Astrocyte (in vitro differentiated cells and primary cell): ENCODE results near the gene ARID4B. TPM values are rescaled to one million over a fixed set of nuclear protein-coding genes. Genes with fewer than 3 reads are reported as not detected.
"Not testable (repeated sequence)": the region's sequence is repeated elsewhere in the genome, so short reads cannot be mapped to it uniquely, and the experiment has no call there.

Experiments
- DNase-seq: peaks from one replicate; pipeline ENCODE4 v3.0.0-alpha.2; 2010; ENCODE audit warnings: low read depth
- FAIRE-seq: peaks from 2 replicates; lab custom pipeline; 2011; peaks lifted over from hg19 to GRCh38; lab: Jason Lieb, UNC
- H2AFZ ChIP-seq: 2 replicates; pipeline ENCODE4 v1.6.0; 2012; ENCODE audit warnings: low read depth, low read length, inconsistent platforms
- H3K27ac ChIP-seq: 2 replicates; pipeline ENCODE4 v1.5.1; 2011; ENCODE audit warnings: low read depth, low read length, inconsistent platforms
- H3K27me3 ChIP-seq: 2 replicates; pipeline ENCODE4 v1.6.0; 2011; ENCODE audit warnings: low read length, inconsistent platforms; ENCODE audit not compliant: insufficient read depth
- H3K36me3 ChIP-seq: 2 replicates; pipeline ENCODE4 v1.5.1; 2011; ENCODE audit warnings: low read length, inconsistent platforms; ENCODE audit not compliant: insufficient read depth
- H3K4me1 ChIP-seq: 2 replicates; pipeline ENCODE4 v1.5.1; 2011; ENCODE audit warnings: low read length, inconsistent platforms; ENCODE audit not compliant: insufficient read depth
- H3K4me2 ChIP-seq: 2 replicates; pipeline ENCODE4 v1.6.0; 2012; ENCODE audit warnings: low read length, inconsistent platforms
- H3K4me3 ChIP-seq: 2 replicates; pipeline ENCODE4 v1.5.1; 2011; ENCODE audit warnings: low read depth, mild to moderate bottlenecking, low read length, inconsistent platforms; ENCODE audit not compliant: insufficient read depth
- H3K79me2 ChIP-seq: 2 replicates; pipeline ENCODE4 v1.6.0; 2012; ENCODE audit warnings: mild to moderate bottlenecking, low read length, inconsistent platforms; ENCODE audit not compliant: insufficient read depth
- H3K9ac ChIP-seq: 2 replicates; pipeline ENCODE4 v1.6.0; 2012; ENCODE audit warnings: mild to moderate bottlenecking, low read length, inconsistent platforms
- H3K9me3 ChIP-seq: 2 replicates; pipeline ENCODE4 v1.5.1; 2012; ENCODE audit warnings: low read depth, mild to moderate bottlenecking, low read length, inconsistent platforms; ENCODE audit not compliant: insufficient read depth
- H4K20me1 ChIP-seq: 2 replicates; pipeline ENCODE4 v1.6.0; 2012; ENCODE audit warnings: low read length, inconsistent platforms; ENCODE audit not compliant: insufficient read depth
- H3K27ac Mint-ChIP-seq: one replicate; pipeline ENCODE4 v1.8.0; 2021; ENCODE audit warnings: mild to moderate bottlenecking, mixed read lengths; ENCODE audit not compliant: unreplicated experiment
- H3K27me3 Mint-ChIP-seq: one replicate; pipeline ENCODE4 v1.8.0; 2021; ENCODE audit warnings: low read depth, mixed read lengths; ENCODE audit not compliant: unreplicated experiment
- H3K36me3 Mint-ChIP-seq: one replicate; pipeline ENCODE4 v1.8.0; 2021; ENCODE audit warnings: low read depth, mixed read lengths; ENCODE audit not compliant: unreplicated experiment
- H3K4me1 Mint-ChIP-seq: one replicate; pipeline ENCODE4 v1.8.0; 2021; ENCODE audit warnings: low read depth, mixed read lengths; ENCODE audit not compliant: unreplicated experiment
- H3K4me3 Mint-ChIP-seq: one replicate; pipeline ENCODE4 v1.8.0; 2021; ENCODE audit warnings: mild to moderate bottlenecking, moderate library complexity, mixed read lengths; ENCODE audit not compliant: unreplicated experiment
- H3K9me3 Mint-ChIP-seq: one replicate; pipeline ENCODE4 v1.8.0; 2021; ENCODE audit warnings: mild to moderate bottlenecking, mixed read lengths; ENCODE audit not compliant: unreplicated experiment
- EZH2 ChIP-seq: IDR thresholded peaks from 2 replicates; pipeline ENCODE4 v1.6.1; 2012; ENCODE audit warnings: mild to moderate bottlenecking, low read length, inconsistent platforms; ENCODE audit not compliant: insufficient read depth
- total RNA-seq: library from RNA; stranded (reverse); gene quantifications from 2 replicates; pipeline ENCODE4 v1.2.1, GENCODE V29; 2021
- TF ChIP-seq, protein P1 (sequence below): IDR thresholded peaks from 2 replicates; pipeline ENCODE4 v1.5.1; 2011; ENCODE audit warnings: low read depth, mild to moderate bottlenecking, inconsistent platforms, low read length, moderate library complexity; ENCODE audit not compliant: insufficient read depth

ARID4B gene
- total RNA-seq, 1 donor from 2014 or later: 38.6 TPM

DNA sequence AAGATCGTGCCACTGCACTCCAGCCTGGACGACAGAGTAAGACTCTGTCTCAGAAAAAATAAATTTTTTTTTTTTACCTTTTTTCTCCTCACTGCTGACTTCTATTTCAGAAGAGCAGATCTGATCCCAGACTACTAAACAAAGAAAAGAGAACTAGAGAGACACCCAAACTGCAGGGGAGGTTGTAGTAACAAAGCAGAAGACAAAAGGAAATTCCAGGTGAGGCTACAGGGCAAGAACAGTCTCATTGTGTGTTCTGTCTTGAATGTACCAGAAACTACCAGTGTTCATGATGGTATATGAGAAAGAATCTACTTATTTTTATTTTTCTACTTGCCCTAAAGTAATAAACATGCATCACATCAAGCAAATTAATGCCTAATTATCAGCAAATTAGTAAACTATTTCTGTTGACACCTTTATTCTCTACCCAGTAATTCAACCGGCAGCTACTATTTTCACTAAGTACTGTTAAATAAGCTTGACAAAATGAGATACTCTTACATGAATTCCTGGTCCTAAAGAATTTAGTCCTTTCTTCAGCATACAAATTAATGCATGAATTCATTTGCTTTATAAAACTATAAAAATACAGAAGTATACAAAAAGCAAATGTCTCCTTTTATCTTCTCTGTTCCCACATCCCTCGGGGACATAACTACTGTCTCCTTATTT is 40.6 kb downstream of the ARID4B start:
- Mint-ChIP-seq H3K9me3 (no peaks in the 10 kb centered on the region), H3K4me1 (peaks cover 24% of the 10 kb centered on the region), H3K4me3 (no peak overlapping the region), H3K27me3 (no peaks in the 10 kb centered on the region), H3K36me3 (no peaks in the 10 kb centered on the region), H3K27ac (no peak overlapping the region)
- H3K4me1 ChIP-seq: no peaks in the 10 kb centered on the region
- H3K27ac ChIP-seq: no peak overlapping the region
- DNase-seq: no peak
- H2AFZ ChIP-seq: no peak overlapping the region
- no peak overlapping the region for H3K4me3 ChIP-seq
- H3K36me3 ChIP-seq: no peaks in the 10 kb centered on the region
- no peaks in the 10 kb centered on the region for H3K27me3 ChIP-seq
- TF ChIP-seq EZH2: no peak
- TF ChIP-seq, protein P1, sequence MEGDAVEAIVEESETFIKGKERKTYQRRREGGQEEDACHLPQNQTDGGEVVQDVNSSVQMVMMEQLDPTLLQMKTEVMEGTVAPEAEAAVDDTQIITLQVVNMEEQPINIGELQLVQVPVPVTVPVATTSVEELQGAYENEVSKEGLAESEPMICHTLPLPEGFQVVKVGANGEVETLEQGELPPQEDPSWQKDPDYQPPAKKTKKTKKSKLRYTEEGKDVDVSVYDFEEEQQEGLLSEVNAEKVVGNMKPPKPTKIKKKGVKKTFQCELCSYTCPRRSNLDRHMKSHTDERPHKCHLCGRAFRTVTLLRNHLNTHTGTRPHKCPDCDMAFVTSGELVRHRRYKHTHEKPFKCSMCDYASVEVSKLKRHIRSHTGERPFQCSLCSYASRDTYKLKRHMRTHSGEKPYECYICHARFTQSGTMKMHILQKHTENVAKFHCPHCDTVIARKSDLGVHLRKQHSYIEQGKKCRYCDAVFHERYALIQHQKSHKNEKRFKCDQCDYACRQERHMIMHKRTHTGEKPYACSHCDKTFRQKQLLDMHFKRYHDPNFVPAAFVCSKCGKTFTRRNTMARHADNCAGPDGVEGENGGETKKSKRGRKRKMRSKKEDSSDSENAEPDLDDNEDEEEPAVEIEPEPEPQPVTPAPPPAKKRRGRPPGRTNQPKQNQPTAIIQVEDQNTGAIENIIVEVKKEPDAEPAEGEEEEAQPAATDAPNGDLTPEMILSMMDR: no peak
- H3K4me2 ChIP-seq: no peak overlapping the region
- no peak for FAIRE-seq
- H4K20me1 ChIP-seq: peaks cover 90% of the 10 kb centered on the region
- peaks cover 97% of the 10 kb centered on the region for H3K79me2 ChIP-seq
- no peak overlapping the region for H3K9ac ChIP-seq
- no peaks in the 10 kb centered on the region for H3K9me3 ChIP-seq

DNA sequence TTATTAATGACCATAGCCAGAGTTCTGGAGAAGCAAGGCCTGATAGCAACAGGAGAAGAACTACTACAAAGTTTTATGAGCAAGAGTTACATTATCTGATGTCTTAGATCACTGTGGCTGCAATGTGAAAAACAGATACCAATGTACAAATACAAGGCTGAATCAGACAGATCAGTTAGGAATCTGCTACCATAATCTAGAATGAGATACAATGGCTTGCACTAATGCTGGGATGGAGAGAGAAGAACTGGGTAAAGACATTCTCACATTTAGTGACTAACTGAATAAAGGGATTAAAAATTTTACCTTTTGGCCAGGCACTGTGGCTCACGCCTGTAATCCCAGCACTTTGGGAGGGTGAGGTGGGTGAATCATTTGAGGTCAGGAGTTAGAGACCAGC is 41.3 kb downstream of the ARID4B start:
- Histone ChIP-seq H3K9me3 (no peaks in the 10 kb centered on the region), H2AFZ (no peak overlapping the region), H4K20me1 (peaks cover 90% of the 10 kb centered on the region), H3K4me3 (no peak overlapping the region), H3K79me2 (peaks cover 97% of the 10 kb centered on the region), H3K36me3 (no peaks in the 10 kb centered on the region), H3K4me1 (no peaks in the 10 kb centered on the region), H3K4me2 (no peak overlapping the region), H3K27ac (no peak overlapping the region), H3K27me3 (no peaks in the 10 kb centered on the region), H3K9ac (no peak overlapping the region)
- H3K27ac Mint-ChIP-seq: no peak overlapping the region
- no peaks in the 10 kb centered on the region for H3K27me3 Mint-ChIP-seq
- FAIRE-seq (no peak), DNase-seq (peak; percentile 13)
- TF ChIP-seq EZH2: no peak
- TF ChIP-seq, protein P1: no peak
- no peaks in the 10 kb centered on the region for H3K36me3 Mint-ChIP-seq
- H3K4me3 Mint-ChIP-seq: no peak overlapping the region
- H3K9me3 Mint-ChIP-seq: no peaks in the 10 kb centered on the region
- peaks cover 24% of the 10 kb centered on the region for H3K4me1 Mint-ChIP-seq

DNA sequence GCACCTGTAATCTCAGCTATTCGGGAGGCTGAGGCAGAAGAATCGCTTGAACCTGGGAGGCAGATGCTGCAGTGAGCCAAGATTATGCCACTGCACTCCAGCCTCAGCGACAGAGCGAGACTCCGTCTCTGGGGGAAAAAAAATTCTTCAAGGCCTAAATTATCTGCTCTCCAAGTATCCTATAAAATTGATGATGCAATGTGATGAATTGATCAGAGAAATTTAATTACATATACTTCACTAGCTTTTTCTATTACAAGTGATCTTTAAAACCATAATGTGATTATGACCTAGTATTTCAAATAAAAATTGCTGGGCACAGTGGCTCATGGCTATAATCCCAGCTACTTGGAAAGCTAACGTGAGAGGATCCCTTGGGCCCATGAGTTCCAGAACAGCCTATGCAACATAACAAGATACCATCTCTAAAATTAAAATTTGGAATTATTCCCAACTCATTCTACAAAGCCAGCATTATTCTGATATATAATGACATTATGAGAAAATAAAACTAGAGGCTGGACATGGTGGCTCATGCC is 43.7 kb downstream of the ARID4B start:
- Mint-ChIP-seq H3K4me1 (peaks cover 24% of the 10 kb centered on the region), H3K27me3 (no peaks in the 10 kb centered on the region), H3K27ac (no peak overlapping the region), H3K36me3 (no peaks in the 10 kb centered on the region), H3K4me3 (no peak overlapping the region), H3K9me3 (no peaks in the 10 kb centered on the region)
- Histone ChIP-seq H4K20me1 (peaks cover 92% of the 10 kb centered on the region), H3K79me2 (peaks cover 98% of the 10 kb centered on the region), H3K4me2 (no peak overlapping the region), H3K4me1 (no peaks in the 10 kb centered on the region), H3K4me3 (no peak overlapping the region), H3K9me3 (no peaks in the 10 kb centered on the region), H3K27ac (no peak overlapping the region), H3K27me3 (no peaks in the 10 kb centered on the region), H3K9ac (no peak overlapping the region), H3K36me3 (no peaks in the 10 kb centered on the region), H2AFZ (no peak overlapping the region)
- FAIRE-seq (no peak), DNase-seq (no peak)
- TF ChIP-seq EZH2: no peak
- TF ChIP-seq, protein P1: no peak

DNA sequence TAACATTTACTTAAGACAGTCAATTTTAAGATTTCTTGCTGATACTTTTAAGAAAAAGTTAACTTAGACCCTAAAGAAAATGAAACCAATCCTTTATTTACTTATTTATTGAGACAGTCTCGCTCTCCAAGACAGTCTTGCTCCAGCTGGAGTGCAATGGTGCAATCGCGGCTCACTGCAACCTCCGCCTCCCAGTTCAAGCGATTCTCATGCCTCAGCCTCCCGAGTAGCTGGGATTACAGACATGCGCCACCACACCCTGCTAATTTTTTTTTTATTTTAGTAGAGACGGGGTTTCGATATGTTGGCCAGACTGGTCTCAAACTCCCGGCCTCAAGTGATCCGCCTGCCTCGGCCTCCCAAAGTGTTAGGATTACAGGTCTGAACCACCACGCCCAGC is 44.3 kb downstream of the ARID4B start:
- H3K4me3 ChIP-seq, H3K4me3 Mint-ChIP-seq, H3K36me3 Mint-ChIP-seq, H3K27ac Mint-ChIP-seq, H3K9me3 ChIP-seq, H3K4me1 ChIP-seq, H2AFZ ChIP-seq, DNase-seq, FAIRE-seq, H3K36me3 ChIP-seq, H3K9ac ChIP-seq, H3K27me3 Mint-ChIP-seq, H3K27ac ChIP-seq, H3K27me3 ChIP-seq, H3K9me3 Mint-ChIP-seq, H3K4me2 ChIP-seq: not testable (repeated sequence)
- peaks cover 98% of the 10 kb centered on the region for H3K79me2 ChIP-seq
- peaks cover 30% of the 10 kb centered on the region for H3K4me1 Mint-ChIP-seq
- H4K20me1 ChIP-seq: peaks cover 93% of the 10 kb centered on the region
